GM18508 (cell line): ENCODE results near the gene ST7L.

Experiments used
- ATAC-seq: cut with Tn5 transposase; IDR thresholded peaks from one replicate; pipeline ENCODE4 v1.9.1; 2021; ENCODE audit warnings: moderate number of reproducible peaks; ENCODE audit not compliant: insufficient read depth, unreplicated experiment

The ST7L gene

GRCh38 chr1:112619518-112620376 is 806 bp upstream of the ST7L start, which contains the start of gene CAPZA1:
CAPZA1 (plus strand) TSS chr1:112619832; CDS start chr1:112619845, 13 bp downstream.
- peak; percentile 62 for ATAC-seq

GRCh38 chr1:112618114-112618720 is 724 bp downstream of the ST7L start:
- ATAC-seq, result no peak

- no peak for ATAC-seq
Observed at GRCh38 chr1:112614460-112615065, 4.4 kb downstream of the ST7L start.

- no peak for ATAC-seq
Observed at GRCh38 chr1:112605633-112606327, 13.2 kb downstream of the ST7L start.

- no peak for ATAC-seq
Observed at GRCh38 chr1:112603541-112603940, 15.4 kb downstream of the ST7L start.

GRCh38 chr1:112603012-112603411 is 15.9 kb downstream of the ST7L start:
- no peak for ATAC-seq

- no peak for ATAC-seq
Observed at GRCh38 chr1:112599477-112599876, 19.5 kb downstream of the ST7L start.

- ATAC-seq, result no peak
Observed at GRCh38 chr1:112594208-112594876, 24.6 kb downstream of the ST7L start.

- no peak for ATAC-seq
Observed at GRCh38 chr1:112589766-112590165, 29.2 kb downstream of the ST7L start.

GRCh38 chr1:112583366-112583765 is 35.6 kb downstream of the ST7L start:
- no peak for ATAC-seq

GRCh38 chr1:112581586-112582192 is 37.3 kb downstream of the ST7L start:
- ATAC-seq, result no peak

- no peak for ATAC-seq
Observed at GRCh38 chr1:112579801-112580510, 39.0 kb downstream of the ST7L start.

GRCh38 chr1:112576240-112576639 is 42.7 kb downstream of the ST7L start:
- no peak for ATAC-seq

GRCh38 chr1:112575154-112575804 is 43.7 kb downstream of the ST7L start:
- no peak for ATAC-seq

GRCh38 chr1:112565800-112566199 is 53.1 kb downstream of the ST7L start:
- ATAC-seq, result no peak

GRCh38 chr1:112564081-112564480 is 54.9 kb downstream of the ST7L start:
- ATAC-seq, result no peak

- ATAC-seq, result no peak
Observed at GRCh38 chr1:112563341-112563740, 55.6 kb downstream of the ST7L start.

GRCh38 chr1:112558634-112559033 is 60.3 kb downstream of the ST7L start:
- no peak for ATAC-seq

- no peak for ATAC-seq
Observed at GRCh38 chr1:112557385-112557784, 61.6 kb downstream of the ST7L start.
